MM.1S (cell line): Measurements from ENCODE around the gene BBS1.
"Not testable (repeated sequence)": the region's sequence is repeated elsewhere in the genome, so short reads cannot be mapped to it uniquely, and the experiment has no call there.

ENCODE experiments used
- EZH2 ChIP-seq: fragments of 300-600 bp; sonication (generic); optimal IDR thresholded peaks from 2 replicates; pipeline ENCODE3; 2017; ENCODE audit warnings: low read depth, mild to moderate bottlenecking, antibody characterized with exemption, low read length, mixed read lengths
- TF ChIP-seq, protein P1 (sequence below): fragments of 300-600 bp; sonication (generic); IDR thresholded peaks from 2 replicates; pipeline ENCODE4 v1.5.1; 2016; ENCODE audit warnings: antibody characterized with exemption, low read length, mixed read lengths

DNA sequence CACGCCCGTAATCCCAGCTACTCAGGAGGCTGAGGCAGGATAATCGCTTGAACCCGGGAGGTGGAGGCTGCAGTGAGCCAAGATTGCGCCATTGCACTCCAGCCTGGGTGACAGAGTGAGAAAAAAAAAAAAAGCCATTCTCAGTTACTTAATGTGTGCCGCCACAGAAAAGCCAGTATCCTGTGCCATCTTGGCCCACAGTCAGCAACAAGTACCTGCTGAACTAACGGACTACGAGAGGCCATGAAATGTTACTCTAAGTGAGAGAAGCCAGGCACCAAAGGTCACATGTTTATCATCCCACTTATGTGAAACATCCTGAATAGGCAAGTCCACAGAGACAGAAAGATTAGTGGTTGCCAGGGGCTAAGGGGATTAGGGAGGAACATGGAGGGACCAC lies 30.2 kb downstream of the BBS1 start:
- TF ChIP-seq, protein P1, sequence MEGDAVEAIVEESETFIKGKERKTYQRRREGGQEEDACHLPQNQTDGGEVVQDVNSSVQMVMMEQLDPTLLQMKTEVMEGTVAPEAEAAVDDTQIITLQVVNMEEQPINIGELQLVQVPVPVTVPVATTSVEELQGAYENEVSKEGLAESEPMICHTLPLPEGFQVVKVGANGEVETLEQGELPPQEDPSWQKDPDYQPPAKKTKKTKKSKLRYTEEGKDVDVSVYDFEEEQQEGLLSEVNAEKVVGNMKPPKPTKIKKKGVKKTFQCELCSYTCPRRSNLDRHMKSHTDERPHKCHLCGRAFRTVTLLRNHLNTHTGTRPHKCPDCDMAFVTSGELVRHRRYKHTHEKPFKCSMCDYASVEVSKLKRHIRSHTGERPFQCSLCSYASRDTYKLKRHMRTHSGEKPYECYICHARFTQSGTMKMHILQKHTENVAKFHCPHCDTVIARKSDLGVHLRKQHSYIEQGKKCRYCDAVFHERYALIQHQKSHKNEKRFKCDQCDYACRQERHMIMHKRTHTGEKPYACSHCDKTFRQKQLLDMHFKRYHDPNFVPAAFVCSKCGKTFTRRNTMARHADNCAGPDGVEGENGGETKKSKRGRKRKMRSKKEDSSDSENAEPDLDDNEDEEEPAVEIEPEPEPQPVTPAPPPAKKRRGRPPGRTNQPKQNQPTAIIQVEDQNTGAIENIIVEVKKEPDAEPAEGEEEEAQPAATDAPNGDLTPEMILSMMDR = not testable (repeated sequence)
- not testable (repeated sequence) for TF ChIP-seq EZH2
